ENCODE data around the gene LMCD1. TPM values are rescaled to one million over a fixed set of nuclear protein-coding genes. Genes with fewer than 3 reads are reported as not detected.

LMCD1 gene
- total RNA-seq, 1 donor from 2014 or later: 106 TPM

- DNase-seq: no peak
Measured at GRCh38 chr3:8595252-8595651, 93.6 kb downstream of the LMCD1 start.

GRCh38 chr3:8595695-8596115 lies 94.1 kb downstream of the LMCD1 start:
- no peak for DNase-seq

DNA sequence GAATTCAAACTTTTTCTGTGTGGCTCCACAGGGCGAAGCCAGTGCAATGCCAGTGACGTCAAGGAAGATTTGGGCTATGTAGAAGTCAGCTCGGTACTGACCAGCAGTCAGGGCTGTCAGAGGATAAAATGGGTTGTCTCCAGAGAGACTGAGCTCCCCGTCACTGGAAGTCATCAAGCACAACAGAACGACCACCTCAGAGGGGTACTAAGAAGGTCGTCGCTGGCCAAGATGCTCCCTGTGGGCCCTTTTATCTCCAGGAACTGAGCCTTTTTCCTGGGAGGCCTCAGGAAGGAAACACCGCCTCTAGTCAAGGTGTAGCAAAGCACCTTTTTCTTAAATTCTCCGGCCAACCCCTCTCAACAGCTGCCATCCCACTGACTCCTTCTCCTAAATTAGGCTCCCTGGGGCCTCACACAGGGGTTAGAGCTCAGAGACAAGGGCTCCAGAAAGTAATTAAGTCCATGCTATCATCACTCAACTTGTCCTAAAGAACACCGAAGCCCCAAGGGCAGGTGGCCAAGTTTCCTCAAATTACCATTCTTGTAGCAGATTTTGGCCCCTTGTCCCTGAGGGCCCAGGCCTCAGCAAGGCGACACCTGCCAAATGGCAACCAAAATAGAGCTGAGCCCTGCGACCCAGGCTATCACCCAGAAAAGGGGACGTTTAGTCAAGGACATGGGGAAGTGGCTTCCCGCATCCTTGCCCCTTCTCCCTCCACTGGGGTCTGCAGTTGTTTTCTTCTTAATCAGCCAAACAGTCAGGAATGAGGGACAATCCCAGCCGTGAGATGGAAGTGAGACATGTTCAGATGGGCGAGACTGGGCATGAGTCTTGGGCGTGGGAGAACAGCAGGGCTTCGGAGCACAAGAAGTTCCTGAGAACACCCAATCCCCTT lies 94.9 kb downstream of the LMCD1 start:
- no peak for DNase-seq

- DNase-seq: no peak
Measured at GRCh38 chr3:8597219-8597853, 95.7 kb downstream of the LMCD1 start.

DNA sequence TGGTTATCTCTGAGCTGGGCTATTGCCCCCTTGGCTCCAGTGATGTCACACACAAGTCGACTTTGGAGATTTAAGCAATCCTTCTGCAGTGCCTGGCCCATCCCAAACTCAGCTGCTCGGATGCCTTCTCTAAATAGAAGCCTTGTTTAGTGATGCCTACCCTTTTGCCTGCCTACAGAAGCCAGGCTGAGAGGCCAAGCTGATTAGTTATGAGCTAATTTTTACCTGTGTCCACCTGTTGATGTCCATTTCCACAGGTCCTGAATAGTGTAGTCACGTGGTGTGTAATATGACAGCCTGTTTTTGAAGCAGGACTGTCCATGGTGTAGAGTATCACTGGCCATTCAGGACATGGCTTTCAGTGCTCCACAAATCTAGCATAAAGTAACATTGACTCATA lies 97.5 kb downstream of the LMCD1 start:
- no peak for DNase-seq

DNA sequence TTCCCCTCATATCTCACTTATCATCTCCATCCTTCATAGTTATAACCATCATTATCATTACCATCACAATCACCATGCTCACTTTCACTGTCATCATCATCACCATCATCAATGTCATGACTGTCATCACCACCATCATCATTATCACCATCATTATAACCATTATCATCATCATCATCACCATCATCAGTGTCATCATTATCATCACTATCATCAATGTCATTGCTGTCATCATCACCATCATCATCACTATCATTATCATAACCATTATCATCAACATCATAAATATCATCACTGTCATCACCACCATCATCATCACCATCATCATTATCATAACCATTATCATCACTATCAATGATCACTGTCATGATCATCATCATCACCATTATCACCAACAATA lies 98.8 kb downstream of the LMCD1 start:
- DNase-seq: no peak

GRCh38 chr3:8603115-8603710 lies 101.6 kb downstream of the LMCD1 start:
- no peak for DNase-seq

- DNase-seq: no peak
Measured at GRCh38 chr3:8604006-8604405, 102.4 kb downstream of the LMCD1 start.

GRCh38 chr3:8604988-8605387 lies 103.4 kb downstream of the LMCD1 start:
- no peak for DNase-seq

DNA sequence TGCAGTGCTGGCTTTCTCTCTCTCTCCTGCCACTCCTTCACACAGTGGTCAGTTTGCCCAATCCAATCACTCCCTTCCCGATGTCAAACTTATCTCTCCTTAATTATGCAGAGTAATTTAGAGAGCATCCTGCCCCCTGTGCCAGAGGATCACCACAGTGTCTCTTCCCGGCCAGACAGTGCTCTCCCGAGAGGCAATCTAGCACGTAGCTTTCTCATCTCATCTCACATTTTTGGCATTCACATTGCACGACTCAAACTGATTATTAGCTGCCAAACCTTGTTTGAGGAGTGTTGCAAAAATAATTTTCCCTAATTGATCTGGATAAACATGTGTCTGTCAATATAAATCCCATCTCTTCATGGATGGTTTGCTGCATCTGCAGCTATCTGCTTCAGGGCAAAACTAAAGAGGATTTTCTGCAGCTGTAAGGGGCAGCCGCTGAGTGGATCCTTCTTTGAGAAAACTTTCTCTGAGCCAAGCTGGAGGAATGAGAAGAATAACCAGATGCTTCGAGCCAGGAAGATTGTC lies 105.1 kb downstream of the LMCD1 start:
- DNase-seq: no peak

GRCh38 chr3:8607234-8608040 lies 105.8 kb downstream of the LMCD1 start:
- peak; percentile 86 for DNase-seq

DNA sequence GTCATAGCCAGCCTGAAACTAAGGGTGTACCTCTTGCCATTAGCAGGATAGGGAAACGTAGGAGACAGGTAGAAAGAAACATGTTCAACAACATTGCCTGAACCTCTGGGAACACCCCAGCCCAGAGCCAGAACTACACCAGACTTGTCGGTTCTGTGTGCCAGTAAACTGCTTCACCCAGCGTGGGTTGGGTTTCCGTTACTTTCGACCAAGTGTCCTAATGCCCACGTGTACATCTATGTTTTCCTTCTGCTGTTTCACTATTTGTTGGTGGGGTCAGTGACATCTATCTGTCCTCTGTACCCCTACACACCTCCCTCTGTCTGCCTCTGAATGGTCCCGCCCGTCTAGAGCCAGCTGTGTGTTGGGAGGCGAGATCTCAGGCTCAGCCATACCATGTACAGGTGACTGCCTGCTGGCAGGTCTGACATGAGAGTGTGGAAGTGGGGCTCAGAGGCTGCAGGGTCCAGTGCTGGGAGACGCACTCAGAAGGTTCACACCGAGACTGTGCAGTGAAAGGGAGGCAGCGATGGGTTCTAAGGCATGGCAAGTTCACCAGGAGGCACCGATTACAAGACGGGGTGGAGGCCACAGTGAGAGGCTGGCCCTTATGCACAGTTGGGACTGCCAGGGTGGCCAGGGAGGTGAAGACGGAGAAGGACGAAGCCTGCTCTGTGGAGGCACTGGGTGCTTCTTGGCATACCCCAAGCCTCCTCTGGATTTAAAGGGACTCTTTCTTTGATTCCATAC lies 106.6 kb downstream of the LMCD1 start:
- DNase-seq: no peak

DNA sequence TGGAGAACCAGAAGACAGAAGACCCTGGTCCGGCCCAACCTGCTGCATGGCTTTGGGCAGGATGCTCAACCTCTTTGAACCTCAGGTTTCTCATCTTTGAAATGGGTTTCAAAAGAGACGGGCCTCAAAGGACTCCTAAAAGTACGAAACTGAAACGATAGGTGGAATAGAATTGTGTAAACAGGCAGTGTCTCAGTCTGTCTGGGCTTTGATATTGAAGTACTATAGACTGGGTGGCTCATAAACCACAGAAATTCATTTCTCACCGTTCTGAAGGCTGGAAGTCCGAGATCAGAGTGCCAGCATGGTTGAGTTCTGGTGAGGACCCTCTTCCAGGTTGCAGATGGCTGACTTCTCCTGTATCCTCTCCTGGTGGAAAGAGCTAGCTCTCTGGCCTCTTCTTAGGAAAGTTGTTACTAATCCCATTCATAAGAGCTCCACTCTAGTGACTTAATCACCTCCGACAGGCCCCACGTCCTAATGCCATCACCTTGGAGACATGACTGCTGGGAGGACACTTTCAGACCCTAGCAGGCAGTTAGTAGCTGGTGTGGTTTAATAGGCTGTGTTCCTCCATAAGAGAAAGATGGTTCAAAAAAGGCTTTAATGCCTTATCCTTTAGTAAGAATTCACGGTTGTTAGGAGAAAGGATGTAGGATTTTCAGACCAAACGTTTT lies 107.3 kb downstream of the LMCD1 start:
- no peak for DNase-seq

GRCh38 chr3:8610951-8611350 lies 109.3 kb downstream of the LMCD1 start:
- DNase-seq: no peak

DNA sequence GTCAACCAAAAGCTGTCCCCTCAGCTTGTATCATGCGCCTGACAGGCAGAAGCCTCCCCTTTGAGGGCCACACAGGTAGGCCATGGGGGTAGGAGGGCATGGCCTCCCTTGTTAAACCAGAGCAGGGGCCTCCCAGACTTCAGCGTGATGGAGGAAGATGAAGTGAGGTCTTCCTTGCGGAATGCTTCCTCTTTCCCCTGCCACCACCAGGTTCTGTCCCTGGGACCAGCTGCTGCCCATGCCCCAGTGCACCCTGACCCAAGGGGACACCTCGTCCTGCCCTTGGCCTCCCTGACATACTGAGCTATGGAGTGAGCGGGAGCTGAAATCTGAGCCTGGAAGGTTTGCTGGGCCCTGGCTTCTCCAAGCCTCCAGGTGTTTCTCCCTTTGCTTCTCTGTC lies 116.3 kb downstream of the LMCD1 start:
- no peak for DNase-seq

GRCh38 chr3:8618950-8619349 lies 117.3 kb downstream of the LMCD1 start:
- DNase-seq: no peak

GRCh38 chr3:8619548-8619947 lies 117.9 kb downstream of the LMCD1 start:
- no peak for DNase-seq

- no peak for DNase-seq
Measured at GRCh38 chr3:8621141-8621540, 119.5 kb downstream of the LMCD1 start.

DNA sequence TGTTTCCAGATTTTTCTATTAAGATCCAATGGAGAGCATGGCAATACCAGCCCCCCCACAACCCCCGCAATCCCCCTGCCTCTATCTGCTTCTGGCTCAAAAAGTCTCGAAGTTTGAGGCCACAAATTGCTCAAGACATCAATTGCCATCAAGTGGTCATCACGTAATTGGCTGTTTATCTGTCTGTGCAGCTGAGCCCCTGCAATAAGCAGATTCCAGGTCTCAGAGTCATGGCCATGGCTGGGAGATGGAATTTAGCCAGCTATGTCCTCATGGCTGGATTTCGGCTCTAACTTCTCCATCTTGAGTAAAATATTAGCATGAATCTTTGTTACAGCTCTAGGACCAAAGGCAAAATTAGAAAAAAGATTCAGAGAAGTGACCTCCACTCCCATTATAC lies 120.2 kb downstream of the LMCD1 start:
- no peak for DNase-seq

DNA sequence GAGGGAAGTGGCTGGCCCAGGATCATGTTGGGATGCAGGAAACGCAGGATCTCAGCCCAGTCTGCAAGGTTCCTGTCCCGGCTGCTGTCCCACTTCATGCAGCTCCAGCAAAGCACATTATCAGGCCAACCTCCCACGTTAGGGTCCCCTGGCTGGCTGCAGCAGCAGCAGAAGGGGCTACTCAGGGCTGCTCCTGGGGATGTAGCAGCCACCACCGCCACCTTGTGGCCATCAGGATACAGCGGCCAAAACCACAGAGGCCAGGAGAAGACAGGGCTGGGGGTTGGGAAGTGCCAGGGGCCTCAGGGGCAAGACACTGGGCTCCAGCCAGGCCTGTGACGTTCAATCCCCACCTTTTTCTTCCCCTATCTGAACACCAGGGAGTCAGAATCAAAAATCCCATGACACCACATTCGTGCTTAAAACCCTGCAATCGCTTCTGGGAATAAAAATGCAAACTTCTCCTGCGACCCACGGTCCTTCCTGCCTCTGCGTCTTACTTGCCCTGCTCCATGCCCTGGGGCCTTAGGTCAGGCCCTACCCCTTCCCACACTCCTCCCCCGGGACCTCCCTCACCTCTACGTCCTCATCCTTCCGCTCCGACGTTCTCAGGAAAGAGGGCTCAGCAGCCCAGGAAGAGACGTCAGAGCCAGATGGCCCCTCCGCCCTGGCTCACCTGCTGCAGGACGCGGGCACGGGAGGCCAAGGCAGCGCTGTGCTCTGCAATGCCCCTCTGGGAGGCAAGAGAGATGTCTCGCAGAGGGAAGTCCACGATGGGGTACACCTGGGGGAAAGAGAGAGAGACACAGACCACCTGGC lies 121.5 kb downstream of the LMCD1 start:
- DNase-seq: peak; percentile 81
